ENCODE measurements around the gene RNU1-1.
"Not testable (repeated sequence)": the region's sequence is repeated elsewhere in the genome, so short reads cannot be mapped to it uniquely, and the experiment has no call there.

RNU1-1 gene

GRCh38 chr1:16525769-16526168, 11.7 kb upstream of the RNU1-1 start:
- in situ Hi-C loops (cut with MboI; ENCODE audit: low sequenced_read_pairs): not testable (repeated sequence)

DNA sequence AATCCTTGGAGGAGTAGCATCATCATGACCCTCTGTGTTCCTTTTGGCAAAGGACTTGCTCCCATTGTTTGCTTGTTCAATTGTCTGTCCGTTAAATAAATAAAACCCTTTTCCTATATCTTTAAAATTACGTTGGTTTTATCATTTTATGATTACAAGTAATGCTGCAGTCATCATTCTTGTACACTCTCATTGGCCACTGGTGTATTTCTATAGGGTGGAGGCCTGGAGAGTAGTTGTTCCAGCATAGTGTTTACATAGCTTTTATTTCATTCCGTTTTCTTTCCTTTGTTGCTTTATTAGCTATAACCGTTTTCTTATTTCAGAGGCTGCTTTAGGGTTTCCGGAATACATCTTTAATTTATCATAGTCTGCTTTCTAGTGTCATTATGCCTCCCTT, 7.6 kb upstream of the RNU1-1 start:
- in situ Hi-C loops (cut with MboI; ENCODE audit: low sequenced_read_pairs): loop anchor here (25.0 kb wide), 1 partner anchor 91 kb away; the partner anchor contains the start of gene NBPF1

DNA sequence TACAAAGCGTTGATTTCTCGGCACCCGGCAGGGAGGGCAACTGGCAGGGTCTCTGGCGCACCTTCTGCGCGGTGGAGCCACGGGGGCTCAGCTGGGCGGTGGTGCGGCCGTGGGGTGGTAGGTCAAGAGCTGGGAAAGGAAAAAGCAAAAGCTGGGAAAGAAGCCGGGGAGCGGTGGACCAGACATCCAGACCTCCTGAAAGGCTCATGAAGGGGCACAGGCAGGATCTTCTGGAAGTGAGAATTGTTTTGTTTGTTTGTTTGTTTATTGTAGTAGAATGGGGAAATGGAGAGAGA, 7.2 kb upstream of the RNU1-1 start:
- in situ Hi-C loops (cut with MboI; ENCODE audit: low sequenced_read_pairs): loop anchor here (25.0 kb wide), 1 partner anchor 91 kb away; the partner anchor contains the start of gene NBPF1

DNA sequence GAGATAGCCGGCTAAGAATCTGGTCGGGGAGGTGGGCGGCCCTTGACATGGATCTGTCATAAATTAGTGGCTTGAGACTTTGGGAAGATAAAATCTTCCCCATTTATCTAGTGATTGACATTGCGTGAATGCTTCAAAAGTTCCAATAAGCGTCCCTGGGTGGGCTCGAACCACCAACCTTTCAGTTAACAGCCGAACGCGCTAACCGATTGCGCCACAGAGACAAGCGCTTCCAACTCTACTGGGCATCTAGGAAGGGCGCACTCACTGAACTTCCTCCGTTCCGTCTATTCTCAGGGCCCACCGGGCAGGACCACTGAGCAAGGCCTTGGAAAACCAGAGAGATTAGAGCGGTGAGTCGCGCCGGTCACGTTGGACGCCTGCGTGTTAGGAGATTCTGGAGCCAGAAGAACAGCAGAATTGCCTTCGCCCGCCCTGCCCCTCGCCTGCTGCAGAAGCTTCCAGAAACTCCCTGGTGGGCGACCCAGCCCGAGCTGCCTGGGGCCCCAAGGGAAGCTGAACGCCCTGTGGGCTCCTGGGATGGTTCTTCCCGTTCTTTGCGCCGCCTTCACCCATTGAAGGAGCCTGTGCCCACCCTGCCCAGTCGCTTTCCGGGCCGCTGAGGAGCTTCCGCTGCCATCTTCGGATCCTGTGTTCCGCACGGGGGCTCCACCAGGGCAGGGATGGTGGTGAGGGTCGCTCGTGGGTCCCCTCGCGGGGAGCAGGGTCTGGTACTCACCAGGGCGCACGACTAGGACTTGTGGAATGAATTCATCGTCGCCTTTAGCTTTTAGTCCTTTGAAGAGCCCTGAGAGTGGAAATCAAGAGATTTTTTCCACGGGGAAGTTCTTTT, 6.6 kb upstream of the RNU1-1 start:
- in situ Hi-C loops (cut with MboI; ENCODE audit: low sequenced_read_pairs): loop anchor here (25.0 kb wide), 1 partner anchor 92 kb away; the partner anchor contains the start of gene NBPF1

DNA sequence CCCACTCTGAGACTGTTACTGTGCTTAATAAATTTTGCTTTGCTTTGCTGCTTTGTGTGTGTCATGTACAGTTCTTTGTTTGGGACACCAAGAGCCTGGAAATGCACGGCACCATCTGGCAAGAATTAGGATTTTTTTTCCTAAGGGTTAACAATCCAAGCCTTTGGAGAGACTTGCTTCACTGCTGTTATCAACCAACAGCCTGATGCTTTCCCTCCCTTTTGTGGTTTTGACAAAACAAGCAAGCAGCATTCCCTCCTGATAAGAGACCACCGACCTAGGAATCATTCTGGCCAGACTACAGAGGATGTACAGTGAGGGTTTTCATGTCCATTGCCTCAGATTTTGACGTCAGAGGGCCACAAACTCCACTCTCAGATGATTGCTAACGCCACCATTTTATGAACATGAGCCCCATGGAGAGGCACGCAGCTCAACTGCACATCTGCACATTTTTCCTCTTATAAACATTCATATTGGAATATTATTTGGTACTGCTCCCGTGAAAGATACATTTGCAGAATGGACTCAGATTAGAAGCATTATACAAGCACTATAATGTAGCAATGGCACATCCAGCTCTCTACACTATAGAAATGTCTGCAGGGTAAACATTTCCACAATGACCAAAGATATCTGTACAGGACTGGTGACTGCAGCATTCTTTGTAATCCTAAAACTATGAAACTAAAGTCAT, 5.3 kb upstream of the RNU1-1 start:
- in situ Hi-C loops (cut with MboI; ENCODE audit: low sequenced_read_pairs): loop anchor here (25.0 kb wide), 1 partner anchor 93 kb away; the partner anchor contains the start of gene NBPF1

DNA sequence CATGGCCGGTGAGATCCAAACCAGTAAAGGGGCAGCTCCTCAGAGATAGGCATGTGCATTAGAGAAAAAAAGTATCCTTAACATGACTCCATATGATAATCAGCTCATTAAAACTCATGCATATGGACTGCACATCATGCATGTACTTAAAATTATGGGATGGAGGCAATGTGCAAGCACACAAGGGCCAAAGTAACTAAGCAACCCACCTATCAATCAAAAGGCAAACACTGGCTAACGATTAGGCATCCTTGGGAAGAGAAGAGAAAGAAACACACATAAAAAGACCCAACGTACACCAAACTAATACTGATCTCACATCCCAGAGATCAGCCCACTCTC, 4.8 kb upstream of the RNU1-1 start:
- in situ Hi-C loops (cut with MboI; ENCODE audit: low sequenced_read_pairs): loop anchor here (25.0 kb wide), 1 partner anchor 93 kb away; the partner anchor contains the start of gene NBPF1

DNA sequence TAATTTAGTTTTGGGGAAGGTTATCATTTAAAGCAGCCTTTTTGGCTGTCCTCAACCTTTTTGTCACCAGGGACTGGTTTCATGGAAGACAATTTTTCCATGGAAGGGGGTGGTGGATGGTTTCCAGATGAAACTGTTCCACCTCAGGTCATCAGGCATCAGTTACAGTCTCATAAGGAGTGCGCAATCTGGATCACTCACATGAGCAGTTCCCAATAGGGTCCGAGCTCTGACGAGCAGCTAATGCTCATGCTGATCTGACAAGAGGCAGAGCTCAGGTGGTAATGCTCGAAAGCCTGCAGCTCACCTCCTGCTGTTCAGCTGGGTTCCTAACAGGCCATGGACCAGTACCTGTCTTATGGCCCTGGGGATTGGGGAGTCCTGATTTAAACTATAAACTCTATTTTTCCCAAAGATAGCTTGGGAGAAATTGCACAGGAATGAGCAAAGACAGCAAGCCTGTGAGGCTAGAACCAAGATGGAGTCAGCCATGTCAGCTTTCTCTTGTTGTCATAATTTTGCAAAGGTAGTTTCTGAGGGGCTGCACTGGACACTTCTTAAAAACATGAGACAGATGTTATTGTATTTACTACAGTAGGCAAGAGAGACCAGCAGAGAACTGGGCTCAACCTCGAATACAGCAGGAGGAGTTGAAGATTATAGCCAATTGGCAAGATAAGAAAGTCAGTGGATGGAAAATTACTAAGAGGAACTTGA, 2.8 kb upstream of the RNU1-1 start:
- in situ Hi-C loops (cut with MboI; ENCODE audit: low sequenced_read_pairs): loop anchor here (25.0 kb wide), 1 partner anchor 95 kb away; the partner anchor contains the start of gene NBPF1

DNA sequence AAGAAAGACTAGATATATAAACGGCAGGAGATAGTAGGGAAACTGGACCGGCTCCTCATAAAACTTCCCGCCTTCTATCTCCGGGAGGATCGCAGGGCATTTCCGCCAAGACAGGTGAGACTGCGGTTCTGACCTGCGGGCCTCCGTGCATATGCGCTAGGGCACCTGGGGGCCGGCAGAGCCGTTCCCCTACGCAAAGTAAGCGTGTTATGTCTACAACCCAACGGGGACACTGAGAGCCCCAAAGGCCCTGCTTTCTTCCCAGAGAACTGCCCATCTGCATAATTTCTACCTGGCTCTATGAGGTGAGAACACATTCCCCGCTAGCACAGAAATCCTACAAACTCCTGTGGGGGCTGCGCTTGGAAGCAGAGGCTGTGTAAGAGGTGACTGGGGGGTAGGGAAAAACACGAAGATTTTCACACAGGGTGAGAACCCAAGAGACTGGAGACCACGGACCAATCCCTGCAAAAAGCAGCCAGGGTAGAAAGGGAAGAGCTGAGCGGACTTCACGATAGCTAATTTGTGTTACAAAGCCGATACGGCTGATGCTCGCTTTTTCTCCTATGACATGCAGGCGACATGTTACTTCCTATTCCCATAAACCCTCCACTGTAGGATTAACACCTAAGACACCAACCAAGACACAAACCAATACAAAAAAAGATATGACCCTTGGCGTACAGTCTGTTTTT, 526 bp downstream of the RNU1-1 start:
- in situ Hi-C loops (cut with MboI; ENCODE audit: low sequenced_read_pairs): loop anchor here (25.0 kb wide), 1 partner anchor 99 kb away; the partner anchor contains the start of gene NBPF1

- in situ Hi-C loops (cut with MboI; ENCODE audit: low sequenced_read_pairs): loop anchor here (25.0 kb wide), 1 partner anchor 99 kb away; the partner anchor contains the start of gene NBPF1
Measured at GRCh38 chr1:16512624-16513411, 1.3 kb downstream of the RNU1-1 start.

- in situ Hi-C loops (cut with MboI; ENCODE audit: low sequenced_read_pairs): loop anchor here (25.0 kb wide), 1 partner anchor 100 kb away; the partner anchor contains the start of gene NBPF1
Measured at GRCh38 chr1:16511926-16512325, 2.2 kb downstream of the RNU1-1 start.

DNA sequence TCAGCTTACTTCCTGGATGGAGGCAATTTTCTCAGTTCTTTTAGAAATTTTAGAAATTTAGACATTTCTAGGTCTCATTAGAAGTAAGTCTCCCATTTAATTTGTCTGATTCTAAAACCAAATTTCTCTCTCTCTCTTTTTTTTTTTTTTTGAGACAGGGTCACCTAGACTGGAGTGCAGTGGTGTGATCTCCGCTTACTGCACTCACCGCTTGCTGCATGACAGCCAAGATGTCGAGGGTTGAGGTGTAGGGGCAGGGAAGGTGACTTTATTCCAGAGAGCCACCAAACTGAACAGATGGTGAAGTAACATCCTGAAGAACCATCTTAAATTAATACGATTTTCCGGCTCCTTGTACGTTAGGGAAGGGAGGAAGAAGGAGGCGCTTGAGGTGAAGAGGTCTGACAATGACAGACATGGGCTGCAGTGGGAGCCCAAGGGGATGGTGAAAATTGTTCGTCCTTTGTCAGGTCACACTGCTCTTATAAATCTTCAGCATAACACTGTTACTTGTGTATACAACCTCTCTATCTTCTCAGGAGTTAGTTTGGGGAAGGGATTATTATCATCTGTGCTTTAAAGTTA, 5.1 kb downstream of the RNU1-1 start:
- in situ Hi-C loops (cut with MboI; ENCODE audit: low sequenced_read_pairs): loop anchor here (25.0 kb wide), 1 partner anchor 103 kb away; the partner anchor contains the start of gene NBPF1

DNA sequence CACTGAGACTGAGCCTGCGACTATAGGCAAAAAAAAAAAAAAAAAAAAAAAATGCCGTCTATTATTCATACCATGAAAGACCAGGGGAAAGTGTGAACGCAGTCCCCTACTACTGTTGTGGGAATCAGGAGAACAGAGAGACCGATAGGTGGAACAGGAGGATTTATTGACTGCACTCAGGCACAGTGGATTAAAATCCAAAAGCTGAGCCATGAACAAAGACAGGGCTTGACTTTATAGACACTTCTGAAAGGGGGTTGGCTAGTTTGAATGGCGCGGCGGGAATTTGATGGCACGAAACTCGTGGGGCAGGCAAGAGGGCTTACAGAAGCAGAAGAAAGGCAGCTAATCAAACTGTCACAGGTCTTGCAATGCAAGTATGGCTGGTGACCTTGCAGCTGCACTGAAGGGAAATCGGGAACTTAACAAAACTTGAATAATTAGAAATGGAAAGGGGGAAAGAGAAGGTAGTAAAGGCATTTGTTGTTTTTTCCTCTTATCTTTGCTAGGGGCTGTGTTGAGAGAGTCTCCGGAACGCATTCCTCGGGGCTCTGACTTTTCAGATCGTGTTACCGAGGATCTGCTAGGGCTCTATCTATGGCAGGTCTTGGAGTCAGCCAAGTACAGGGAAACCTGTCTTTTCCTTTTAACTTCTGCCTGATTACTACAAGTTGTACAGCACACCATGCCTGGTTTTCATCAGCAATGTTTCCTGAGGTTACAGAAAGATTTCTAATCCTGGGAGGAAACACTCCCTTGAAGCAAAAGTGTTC, 7.5 kb downstream of the RNU1-1 start:
- in situ Hi-C loops (cut with MboI; ENCODE audit: low sequenced_read_pairs): loop anchor here (25.0 kb wide), 1 partner anchor 106 kb away; the partner anchor contains the start of gene NBPF1

DNA sequence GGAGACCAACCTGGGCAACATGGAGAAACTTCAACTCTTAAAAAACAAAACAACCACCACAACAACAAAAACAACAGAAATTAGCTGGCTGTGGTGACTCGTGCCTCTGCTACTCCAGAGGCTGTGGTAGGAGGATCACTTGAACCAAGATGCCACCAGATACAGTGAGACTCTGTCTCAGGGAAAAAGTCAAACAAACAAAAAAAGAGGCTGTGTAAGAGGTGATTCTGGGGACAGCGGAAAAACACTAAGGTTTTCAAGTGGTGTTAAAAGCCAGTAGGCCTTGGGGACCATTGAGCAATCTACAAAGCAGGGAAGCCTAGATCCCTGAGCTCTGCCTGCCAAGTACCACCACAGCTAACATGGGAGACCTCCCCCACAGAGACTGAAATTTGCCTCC, 8.2 kb downstream of the RNU1-1 start:
- in situ Hi-C loops (cut with MboI; ENCODE audit: low sequenced_read_pairs): loop anchor here (25.0 kb wide), 1 partner anchor 106 kb away; the partner anchor contains the start of gene NBPF1

DNA sequence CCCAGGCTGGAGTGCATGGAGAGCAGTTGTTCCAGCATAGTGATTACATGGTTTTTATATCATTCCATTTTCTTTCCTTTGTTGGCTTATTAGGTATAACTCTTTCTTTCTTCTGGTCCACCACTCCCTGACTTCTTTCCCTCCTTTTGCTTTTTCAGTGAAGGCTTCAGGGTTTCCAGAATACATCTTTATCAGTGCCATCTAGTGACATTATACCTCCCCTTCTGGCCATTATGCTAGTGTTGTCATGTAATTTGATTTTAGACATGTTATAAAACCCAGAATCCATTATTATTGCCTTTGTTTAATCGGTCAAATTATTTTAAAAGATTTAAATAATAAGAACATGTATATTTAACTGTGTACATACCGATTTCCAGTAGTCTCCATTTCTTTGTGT, 10.6 kb downstream of the RNU1-1 start:
- in situ Hi-C loops (cut with MboI; ENCODE audit: low sequenced_read_pairs): loop anchor here (25.0 kb wide), 1 partner anchor 109 kb away; the partner anchor contains the start of gene NBPF1

DNA sequence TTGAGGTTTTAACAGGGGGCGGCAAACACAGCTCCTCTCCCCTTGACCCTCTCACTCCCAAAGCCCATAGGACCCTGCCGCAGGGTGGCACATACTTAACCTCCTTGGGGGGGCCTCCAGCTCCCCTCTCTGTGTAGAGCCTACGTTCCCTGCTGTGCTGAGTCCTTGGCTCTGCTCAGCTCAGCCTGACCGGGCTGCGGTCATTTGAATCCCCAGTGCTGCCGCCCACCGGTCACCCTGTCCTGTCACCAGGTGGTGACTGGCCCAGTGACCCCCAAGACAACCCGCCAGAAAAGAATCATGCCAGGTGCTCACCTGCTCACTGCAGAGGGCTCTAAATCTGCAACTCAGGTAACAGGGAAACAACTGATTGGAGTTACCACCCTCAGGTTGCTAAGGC, 12.6 kb downstream of the RNU1-1 start:
- in situ Hi-C loops (cut with MboI; ENCODE audit: low sequenced_read_pairs): loop anchor here (25.0 kb wide), 1 partner anchor 111 kb away; the partner anchor contains the start of gene NBPF1

DNA sequence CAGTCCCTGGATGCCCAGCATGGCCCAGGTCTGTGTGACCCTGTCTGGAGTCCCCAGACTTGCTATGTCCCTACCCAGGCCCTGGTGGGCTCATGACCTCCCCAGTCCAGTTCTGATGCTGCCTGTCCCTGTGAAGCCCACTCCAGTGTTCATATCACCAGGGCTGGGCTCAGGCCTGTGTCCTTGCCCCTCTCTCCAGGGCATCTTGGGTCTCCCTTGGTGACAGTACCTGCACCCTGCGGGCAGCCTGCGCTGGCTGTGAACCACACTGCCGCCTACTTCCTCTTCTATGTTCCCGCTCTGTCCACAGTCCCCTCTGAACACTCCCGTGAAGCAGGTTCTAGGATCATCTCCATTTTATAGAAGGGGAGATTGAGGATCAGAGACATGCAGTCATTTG, 13.1 kb downstream of the RNU1-1 start:
- in situ Hi-C loops (cut with MboI; ENCODE audit: low sequenced_read_pairs): loop anchor here (25.0 kb wide), 1 partner anchor 111 kb away; the partner anchor contains the start of gene NBPF1

DNA sequence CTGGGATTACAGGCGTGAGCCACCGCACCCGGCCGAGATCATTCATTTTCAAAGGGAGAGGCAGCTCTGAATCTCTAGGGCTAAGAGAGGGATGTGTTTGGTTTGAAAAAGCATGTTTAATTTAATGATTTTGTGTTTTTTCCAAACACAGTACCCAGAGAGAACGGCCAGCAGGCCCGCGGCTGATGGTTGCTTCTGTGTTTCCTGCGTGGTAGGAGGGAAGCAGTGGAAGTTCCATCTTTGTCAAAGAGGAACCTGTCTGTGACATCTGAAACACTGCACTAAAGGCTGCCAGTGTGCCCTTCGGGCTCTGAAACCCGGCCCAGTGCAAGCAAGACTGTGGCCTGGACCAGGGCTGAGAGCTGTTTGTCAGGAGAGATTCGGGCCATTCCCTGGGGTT, 13.6 kb downstream of the RNU1-1 start:
- in situ Hi-C loops (cut with MboI; ENCODE audit: low sequenced_read_pairs): loop anchor here (25.0 kb wide), 1 partner anchor 112 kb away; the partner anchor contains the start of gene NBPF1

Measured in HL-60/S4 treated with retinoic acid at 250 ng/mL for 4 days and 3 days (cell line).